ENCODE results near the gene HAUS3. TPM values are rescaled to one million over a fixed set of nuclear protein-coding genes. Genes with fewer than 3 reads are reported as not detected.
A peak's percentile ranks its signal among the peaks of the same experiment; 100 is the strongest.

HAUS3 gene
- total RNA-seq, 3 donors from 2014 or later: 9.9 to 13.7 (median 11.4) TPM

GRCh38 chr4:2284934-2285612 is 43.2 kb upstream of the HAUS3 start:
- Histone ChIP-seq H3K4me1 (ENCODE audit: low read depth) (no peaks in the 10 kb centered on the region), H3K4me3 (no peak overlapping the region), H3K36me3 (ENCODE audit: low read depth) (no peaks in the 10 kb centered on the region), H3K9me3 (no peaks in the 10 kb centered on the region)
- TF ChIP-seq, protein P1, sequence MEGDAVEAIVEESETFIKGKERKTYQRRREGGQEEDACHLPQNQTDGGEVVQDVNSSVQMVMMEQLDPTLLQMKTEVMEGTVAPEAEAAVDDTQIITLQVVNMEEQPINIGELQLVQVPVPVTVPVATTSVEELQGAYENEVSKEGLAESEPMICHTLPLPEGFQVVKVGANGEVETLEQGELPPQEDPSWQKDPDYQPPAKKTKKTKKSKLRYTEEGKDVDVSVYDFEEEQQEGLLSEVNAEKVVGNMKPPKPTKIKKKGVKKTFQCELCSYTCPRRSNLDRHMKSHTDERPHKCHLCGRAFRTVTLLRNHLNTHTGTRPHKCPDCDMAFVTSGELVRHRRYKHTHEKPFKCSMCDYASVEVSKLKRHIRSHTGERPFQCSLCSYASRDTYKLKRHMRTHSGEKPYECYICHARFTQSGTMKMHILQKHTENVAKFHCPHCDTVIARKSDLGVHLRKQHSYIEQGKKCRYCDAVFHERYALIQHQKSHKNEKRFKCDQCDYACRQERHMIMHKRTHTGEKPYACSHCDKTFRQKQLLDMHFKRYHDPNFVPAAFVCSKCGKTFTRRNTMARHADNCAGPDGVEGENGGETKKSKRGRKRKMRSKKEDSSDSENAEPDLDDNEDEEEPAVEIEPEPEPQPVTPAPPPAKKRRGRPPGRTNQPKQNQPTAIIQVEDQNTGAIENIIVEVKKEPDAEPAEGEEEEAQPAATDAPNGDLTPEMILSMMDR (IDR thresholded peaks at IDR 0.05): no peak
- peak in 1 of 3 donors; percentile 24 for DNase-seq
- ATAC-seq: no peak
- intact Hi-C loops (cut with DNase I, micrococcal nuclease): no loop called here

DNA sequence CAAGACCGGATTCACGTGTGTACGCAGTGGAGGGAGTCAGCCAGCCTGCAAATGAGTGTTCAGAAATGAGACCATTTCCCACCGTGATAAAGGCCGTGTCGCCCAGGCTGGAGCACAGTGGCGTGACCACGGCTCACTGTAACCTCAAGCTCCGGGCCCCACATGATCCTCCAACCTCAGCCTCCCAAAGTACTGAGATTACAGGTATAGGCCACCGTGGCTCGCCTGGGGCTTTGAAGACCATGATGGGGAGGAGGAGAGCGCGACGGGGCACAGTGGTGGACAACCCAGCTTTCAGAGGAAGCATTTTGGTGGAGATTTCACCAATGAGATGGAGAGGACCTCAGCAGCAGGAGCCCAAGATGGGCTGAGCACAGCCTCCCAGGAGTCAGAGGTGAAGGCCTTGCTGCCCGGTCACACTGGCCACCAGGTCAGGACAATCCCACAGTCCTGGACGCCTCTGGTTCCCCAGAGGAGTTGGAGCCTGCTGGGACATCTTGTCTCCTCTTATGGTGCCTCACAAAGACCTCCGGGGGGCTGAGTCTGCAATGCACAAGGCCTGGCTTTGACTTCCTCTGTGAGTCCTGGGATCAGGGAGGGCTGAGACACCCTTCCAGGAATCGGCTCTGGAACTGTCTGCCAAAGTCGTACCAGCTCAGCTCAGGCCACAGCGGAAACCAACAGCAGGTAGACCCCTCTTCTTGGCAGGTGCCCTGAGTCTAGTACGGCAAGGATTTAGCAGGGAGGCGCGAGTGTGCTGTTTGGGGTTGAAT is 42.4 kb upstream of the HAUS3 start:
- Histone ChIP-seq H3K4me1 (ENCODE audit: low read depth) (no peaks in the 10 kb centered on the region), H3K9me3 (no peaks in the 10 kb centered on the region), H3K36me3 (ENCODE audit: low read depth) (no peaks in the 10 kb centered on the region), H3K4me3 (no peak overlapping the region)
- intact Hi-C loops (cut with DNase I, micrococcal nuclease): no loop called here
- ATAC-seq (no peak), DNase-seq (peak in 2 of 3 donors; percentile 17 to 30)
- TF ChIP-seq, protein P1 (IDR thresholded peaks at IDR 0.05): no peak

- H3K4me1 ChIP-seq (ENCODE audit: low read depth): no peaks in the 10 kb centered on the region
- no peak overlapping the region for H3K4me3 ChIP-seq
- intact Hi-C loops (cut with DNase I, micrococcal nuclease): no loop called here
- DNase-seq (no peak), ATAC-seq (no peak)
- TF ChIP-seq, protein P1 (IDR thresholded peaks at IDR 0.05): no peak
- no peaks in the 10 kb centered on the region for H3K36me3 ChIP-seq (ENCODE audit: low read depth)
- H3K9me3 ChIP-seq: no peaks in the 10 kb centered on the region
Observed at GRCh38 chr4:2283199-2283711, 41.3 kb upstream of the HAUS3 start.

- H3K9me3 ChIP-seq: no peaks in the 10 kb centered on the region
- DNase-seq: peak; percentile 24 to 70 (median 38)
- intact Hi-C loops (cut with DNase I, micrococcal nuclease): no loop called here
- no peaks in the 10 kb centered on the region for H3K4me1 ChIP-seq (ENCODE audit: low read depth)
- H3K36me3 ChIP-seq (ENCODE audit: low read depth): no peaks in the 10 kb centered on the region
- ATAC-seq: peak; percentile 85
- TF ChIP-seq, protein P1 (IDR thresholded peaks at IDR 0.05): no peak
- H3K4me3 ChIP-seq: no peak overlapping the region
Observed at GRCh38 chr4:2281575-2282343, 39.8 kb upstream of the HAUS3 start.

DNA sequence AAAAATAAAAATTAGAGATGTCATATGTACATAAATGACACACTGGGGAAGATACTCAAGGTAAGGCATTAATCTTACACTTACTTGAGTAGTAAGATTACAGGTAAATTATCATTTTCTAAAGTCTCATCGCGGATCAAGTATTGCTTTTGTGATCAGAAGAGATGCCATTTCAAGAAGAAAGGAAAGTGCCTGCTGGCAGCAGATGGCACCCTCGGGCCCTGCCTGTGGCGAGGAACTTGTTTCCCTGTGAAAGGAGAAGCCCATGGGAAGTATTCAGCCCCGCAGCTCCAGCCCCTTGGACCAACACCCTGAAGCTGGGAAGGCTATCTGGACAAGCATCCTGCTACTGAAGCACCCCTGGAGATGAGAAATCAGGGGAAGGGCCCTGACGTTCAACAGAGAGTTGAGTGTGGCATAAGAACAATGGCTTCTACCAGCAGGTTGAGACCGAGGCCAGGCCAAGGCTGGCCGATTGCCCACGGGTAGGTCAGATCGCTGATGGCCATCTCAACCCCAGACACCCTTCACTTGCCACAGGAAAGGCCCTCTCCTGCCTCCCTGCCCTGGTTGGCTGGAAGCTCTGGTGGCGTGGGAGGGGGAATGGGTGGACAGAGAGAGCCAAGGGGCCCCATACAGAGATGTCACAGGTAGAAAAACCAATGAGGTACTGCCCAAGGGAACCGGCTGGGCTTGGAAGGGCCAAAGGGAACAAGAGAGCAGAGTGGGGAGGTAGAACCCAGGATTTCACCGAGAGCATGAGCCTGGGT is 38.8 kb upstream of the HAUS3 start:
- Histone ChIP-seq H3K4me3 (no peak overlapping the region), H3K36me3 (ENCODE audit: low read depth) (no peaks in the 10 kb centered on the region), H3K4me1 (ENCODE audit: low read depth) (no peaks in the 10 kb centered on the region), H3K9me3 (no peaks in the 10 kb centered on the region)
- TF ChIP-seq, protein P1 (IDR thresholded peaks at IDR 0.05): no peak
- ATAC-seq (no peak), DNase-seq (peak in 2 of 3 donors; percentile 41 to 56)
- intact Hi-C loops (cut with DNase I, micrococcal nuclease): no loop called here

Data from mucosa of descending colon (tissue), 3 donors.